ENCODE results near the gene CHRM3. TPM values are rescaled to one million over a fixed set of nuclear protein-coding genes. Genes with fewer than 3 reads are reported as not detected.

Gene CHRM3
- total RNA-seq, 1 donor from 2014 or later = 0.68 TPM

- no peak for ATAC-seq
These were observed 30.9 kb downstream of the CHRM3 start for GRCh38 chr1:239417221-239417620.

GRCh38 chr1:239417986-239418640, 31.7 kb downstream of the CHRM3 start:
- no peak for ATAC-seq

- no peak for ATAC-seq
These were observed 32.3 kb downstream of the CHRM3 start for GRCh38 chr1:239418681-239419080.

- ATAC-seq = no peak
These were observed 35.4 kb downstream of the CHRM3 start for GRCh38 chr1:239421811-239422210.

GRCh38 chr1:239422818-239423217, 36.5 kb downstream of the CHRM3 start:
- ATAC-seq = no peak

- ATAC-seq = no peak
These were observed 40.6 kb downstream of the CHRM3 start for GRCh38 chr1:239426821-239427475.

- no peak for ATAC-seq
These were observed 41.3 kb downstream of the CHRM3 start for GRCh38 chr1:239427712-239428111.

GRCh38 chr1:239428120-239428710, 41.8 kb downstream of the CHRM3 start:
- ATAC-seq = no peak

GRCh38 chr1:239429163-239429562, 42.8 kb downstream of the CHRM3 start:
- ATAC-seq = no peak

- ATAC-seq = no peak
These were observed 45.9 kb downstream of the CHRM3 start for GRCh38 chr1:239432255-239432654.

GRCh38 chr1:239434181-239434580, 47.8 kb downstream of the CHRM3 start:
- no peak for ATAC-seq

Data from esophagus mucosa (tissue), 1 donor.